K562 (cell line): ENCODE data around the gene MVD. TPM values are rescaled to one million over a fixed set of nuclear protein-coding genes. Genes with fewer than 3 reads are reported as not detected.

Experiments used
- ATAC-seq: fragments of 200-7000 bp; cut with Tn5 transposase; 3 replicates; pipeline ENCODE4 v1.9.1; 2020; ENCODE audit warnings: moderate library complexity
- BruUV-seq: library from RNA; stranded (reverse); fragments of 400-500 nt; replicated peaks from 2 replicates; lab custom pipeline; 2021; lab: Mats Ljungman, UMichigan
- CTCF ChIA-PET: fragments of 300-600 bp; formaldehyde crosslinking; extraction: SDS; loops from one replicate; lab custom pipeline; 2021; ENCODE audit warnings: low intra/inter-chr PET ratio; lab: Yijun Ruan, JAX
- POLR2A ChIA-PET: fragments of 300-600, 350-650 bp; sonication (Branson Sonifier 250); formaldehyde crosslinking; extraction: SDS; loops from one replicate; lab custom pipeline; 2021; ENCODE audit warnings: antibody characterized with exemption, inconsistent platforms; lab: Yijun Ruan, JAX
- DNase-seq, 4 experiments: peaks; one replicate each; pipeline versions ENCODE4 v3.0.0 to v3.0.0-alpha.2; 2011 to 2018; ENCODE audit warnings: low spot score in 3 of 4, mixed read lengths in 3 of 4; ENCODE audit errors: extremely low read depth in 1 of 4
- FAIRE-seq: peaks from 2 replicates; lab custom pipeline; 2011; peaks lifted over from hg19 to GRCh38; lab: Jason Lieb, UNC
- H2AFZ ChIP-seq: 2 replicates; pipeline ENCODE4 v1.6.0; 2011; ENCODE audit warnings: low read depth, low read length, control low read depth, inconsistent platforms
- H3K27ac ChIP-seq: fragments of 200-600 bp; 3 replicates; pipeline ENCODE4 v1.8.0; 2011; ENCODE audit warnings: low read depth, mild to moderate bottlenecking, control low read depth, inconsistent platforms, low read length, moderate library complexity, mixed read lengths; ENCODE audit errors: extremely low read depth
- H3K27me3 ChIP-seq, 2 experiments: fragments of 300-600 bp in 1 of 2; 2 replicates in 1 of 2; 3 replicates in 1 of 2; pipeline versions ENCODE4 v1.6.0 to v1.8.0; 2011; ENCODE audit warnings: inconsistent platforms in 2 of 2, low read length in 2 of 2, mild to moderate bottlenecking in 1 of 2, mixed read lengths in 1 of 2, moderate library complexity in 1 of 2; ENCODE audit not compliant: control insufficient read depth in 2 of 2, insufficient read depth in 2 of 2
- H3K36me3 ChIP-seq: fragments of 300-600 bp; 3 replicates; pipeline ENCODE4 v1.8.0; 2011; ENCODE audit warnings: mild to moderate bottlenecking, low read length, inconsistent platforms; ENCODE audit not compliant: control insufficient read depth, insufficient read depth
- H3K4me1 ChIP-seq, 2 experiments: fragments of 200-600 bp in 1 of 2; replicated peaks in 1 of 2; 2 replicates in 1 of 2; 3 replicates in 1 of 2; pipeline versions ENCODE4 v1.5.1 to v1.8.0; 2011; ENCODE audit warnings: inconsistent platforms in 2 of 2, low read length in 2 of 2, mild to moderate bottlenecking in 1 of 2, mixed read lengths in 1 of 2, moderate library complexity in 1 of 2; ENCODE audit not compliant: control insufficient read depth in 2 of 2, insufficient read depth in 2 of 2
- H3K4me2 ChIP-seq: 2 replicates; pipeline ENCODE4 v1.6.1; 2011; ENCODE audit warnings: low read length, control low read depth, inconsistent platforms, mixed read lengths; ENCODE audit not compliant: insufficient read depth
- H3K4me3 ChIP-seq: fragments of 200-600 bp; sonication (generic), shearing (Covaris generic); 2 replicates; pipeline ENCODE4 v1.5.1; 2016; ENCODE audit warnings: control low read depth, inconsistent platforms
- H3K79me2 ChIP-seq: fragments of 200-600 bp; 3 replicates; pipeline ENCODE4 v1.8.0; 2011; ENCODE audit warnings: low read length, inconsistent platforms; ENCODE audit not compliant: control insufficient read depth, insufficient read depth
- H3K9ac ChIP-seq, 2 experiments: 2 replicates each; pipeline versions ENCODE4 v1.6.0 to v1.6.1; 2011; ENCODE audit warnings: low read depth in 2 of 2, low read length in 2 of 2, control low read depth in 1 of 2, inconsistent platforms in 1 of 2, mild to moderate bottlenecking in 1 of 2, mixed read lengths in 1 of 2; ENCODE audit not compliant: insufficient read depth in 1 of 2
- H3K9me1 ChIP-seq: one replicate; pipeline ENCODE4 v1.6.0; 2011; ENCODE audit warnings: inconsistent platforms, mild to moderate bottlenecking, low read length, moderate library complexity; ENCODE audit not compliant: control insufficient read depth, insufficient read depth
- H3K9me3 ChIP-seq: replicated peaks from 2 replicates; pipeline ENCODE4 v1.5.1; 2011; ENCODE audit warnings: low read depth, low read length, inconsistent platforms; ENCODE audit not compliant: control insufficient read depth, insufficient read depth
- H4K20me1 ChIP-seq: replicated peaks from 2 replicates; pipeline ENCODE4 v1.6.1; 2011; ENCODE audit warnings: low read length, inconsistent platforms, mixed read lengths; ENCODE audit not compliant: control insufficient read depth, insufficient read depth
- NBN ChIP-seq: fragments of 450-650 bp; IDR thresholded peaks from 2 replicates; pipeline ENCODE4 v1.6.1; 2016; ENCODE audit warnings: low read depth, mild to moderate bottlenecking
- POLR2G ChIP-seq: fragments of 200-400 bp; formaldehyde crosslinking; IDR thresholded peaks from 2 replicates; pipeline ENCODE4 v1.6.1; 2017; ENCODE audit warnings: low read depth, mild to moderate bottlenecking, antibody characterized with exemption, low read length, moderate library complexity
- RBFOX2 ChIP-seq: fragments of 200-400 bp; formaldehyde crosslinking; IDR thresholded peaks from 2 replicates; pipeline ENCODE4 v1.6.1; 2017; ENCODE audit warnings: low read depth, mild to moderate bottlenecking, low read length, moderate library complexity
- SRSF3 ChIP-seq: fragments of 200-400 bp; formaldehyde crosslinking; IDR thresholded peaks from 2 replicates; pipeline ENCODE4 v1.6.1; 2016; ENCODE audit warnings: mild to moderate bottlenecking, low read length, moderate library complexity; ENCODE audit not compliant: insufficient read depth
- ZBTB33 ChIP-seq: sonication (generic); formaldehyde crosslinking; IDR thresholded peaks from 2 replicates; pipeline ENCODE4 v1.8.1; 2023; ENCODE audit warnings: mild to moderate bottlenecking, missing genetic modification reagents
- WGBS: fragments of 100-300 bp; shearing (Covaris generic); methylation state at CpG from one replicate; pipeline ENCODE4 v1.1.6; 2016; ENCODE audit warnings: low coverage, mixed read lengths; ENCODE audit not compliant: insufficient coverage; ENCODE audit errors: missing lambda C conversion rate; 5-methylcytosine and 5-hydroxymethylcytosine counted together
- in situ Hi-C: fragments of 300-500 bp; cut with MboI; formaldehyde crosslinking; loops from 4 replicates; pipeline ENCODE4 v1.15.0; 2018; ENCODE audit warnings: inconsistent platforms, mixed read lengths
- intact Hi-C: fragments of 100-400 bp; cut with micrococcal nuclease; formaldehyde crosslinking; loops from 2 replicates; pipeline ENCODE4 v1.14.2; 2022
- polyA plus RNA-seq, 8 experiments: library from polyadenylated mRNA; depleted of rRNA in 4 of 8; stranded (reverse) in 5 of 8; unstranded in 3 of 8; fragments of >200 nt; fragmentation: Nextera tagmentation in 2 of 8; fragmentation: Illumina TruSeq in 1 of 8; extraction: Ambion mirVana in 2 of 8; extraction: Trizol in 1 of 8; gene quantifications; 2 replicates each; pipeline versions ENCODE4 v1.2.1 to v1.2.3, GENCODE V29; 2011 to 2014; ENCODE audit warnings: inconsistent platforms in 1 of 8, missing spikeins in 1 of 8
- total RNA-seq, 7 experiments: library from RNA; depleted of rRNA in 6 of 7; stranded (reverse); fragments of >200 nt in 6 of 7; fragmentation: Illumina TruSeq in 2 of 7; extraction: Trizol in 2 of 7; gene quantifications; 2 replicates each; pipeline versions ENCODE4 v1.2.1 to v1.2.3, GENCODE V29; 2011 to 2021; ENCODE audit warnings: low replicate concordance in 1 of 7

Gene MVD
- total and polyA plus RNA-seq, 9 of the 15 experiments (the other 6 are each of a cell fraction or from before 2014, with no cell fraction given) = 12.2 to 141 (median 45.3) TPM

GRCh38 chr16:88646345-88647034 lies 16.4 kb downstream of the MVD start:
- in situ Hi-C loops (no loop called here), intact Hi-C loops (no loop called here)
- Histone ChIP-seq H3K27me3 (no peaks in the 10 kb centered on the region), H4K20me1 (peaks cover 8% of the 10 kb centered on the region; the same call in 1 of the 2 replicates), H3K4me1 (peaks cover 5 to 82% of the 10 kb centered on the region in 2 experiments; a peak in 4 of 5 replicates), H3K27ac (no peak overlapping the region), H3K9me3 (no peaks in the 10 kb centered on the region), H3K79me2 (peaks cover 29% of the 10 kb centered on the region), H3K4me3 (no peak overlapping the region)
- CTCF ChIA-PET = no interaction called here
- DNase-seq (no peak), FAIRE-seq (no peak), ATAC-seq (no peak)
- WGBS = 86% methylated on average over 17 of the region's 28 CpGs
- TF ChIP-seq NBN (no peak), POLR2G (peak; percentile 60), RBFOX2 (peak; percentile 27; the same call in 1 of the 2 replicates), SRSF3 (0 out of 2 replicates have a peak, but pooled peaks have one; percentile 26), ZBTB33 (CRISPR knock-in tag) (0 out of 2 replicates have a peak, but pooled peaks have one; percentile 4)
- TF ChIP-seq, all 486 proteins: peak for 4
- POLR2A ChIA-PET = interaction anchor here (0.6 kb wide), 1 partner anchor 566 kb away, joined by 3 read pairs; no protein-coding TSS in a partner anchor
- H3K4me2 ChIP-seq = no peak overlapping the region
- H3K36me3 ChIP-seq = peaks cover 38% of the 10 kb centered on the region; the same call in 2 of the 3 replicates
- BruUV-seq = no TSS peak
- no peak overlapping the region for H2AFZ ChIP-seq
- H3K9ac ChIP-seq = peak overlapping the region in 1 of 2 experiments; percentile 66; a peak in 2 of 4 replicates
- H3K9me1 ChIP-seq = no peaks in the 10 kb centered on the region
